Vagina (tissue), 2 donors: ENCODE data around the gene ACADS. TPM values are rescaled to one million over a fixed set of nuclear protein-coding genes. Genes with fewer than 3 reads are reported as not detected.

Experiments used
- DNase-seq, 2 donors: peaks; one replicate each; pipeline ENCODE4 v3.0.0-alpha.2; 2017; ENCODE audit errors: extremely low spot score in 2 of 2
- H3K27ac ChIP-seq: fragments of 200-600 bp; sonication (generic); one replicate; pipeline ENCODE4 v1.5.1; 2019
- H3K27me3 ChIP-seq: fragments of 200-600 bp; sonication (generic); one replicate; pipeline ENCODE4 v1.5.1; 2019
- H3K36me3 ChIP-seq, 2 donors: fragments of 200-600 bp; sonication (generic); one replicate each; pipeline ENCODE4 v1.5.1; 2017 to 2019
- H3K4me1 ChIP-seq: fragments of 200-600 bp; sonication (generic); one replicate; pipeline ENCODE4 v1.5.1; 2019
- H3K4me3 ChIP-seq, 2 donors: fragments of 200-600 bp; sonication (generic); 1 replicate in 1 of 2; 2 replicates in 1 of 2; pipeline ENCODE4 v1.5.1; 2016 to 2019
- H3K9me3 ChIP-seq: fragments of 200-600 bp; sonication (generic); one replicate; pipeline ENCODE4 v1.5.1; 2019
- POLR2A ChIP-seq, 2 donors: fragments of 450-650 bp; IDR thresholded peaks; one replicate each; pipeline ENCODE4 v1.6.1; 2017; ENCODE audit warnings: antibody characterized with exemption in 2 of 2, mild to moderate bottlenecking in 2 of 2, moderate library complexity in 2 of 2
- POLR2AphosphoS5 ChIP-seq, 2 donors: sonication (generic); formaldehyde crosslinking; IDR thresholded peaks; one replicate each; pipeline ENCODE4 v1.9.0; 2017; ENCODE audit warnings: antibody characterized with exemption in 2 of 2, mild to moderate bottlenecking in 2 of 2, low read depth in 1 of 2; ENCODE audit not compliant: insufficient read depth in 1 of 2
- intact Hi-C: fragments of 100-400 bp; cut with DNase I; formaldehyde crosslinking; loops from one replicate; pipeline ENCODE4 v1.15.1; 2023
- total RNA-seq: library from RNA; depleted of rRNA; stranded (reverse); fragments of >200 nt; gene quantifications from one replicate; pipeline ENCODE4 v1.2.3, GENCODE V29; 2016
- TF ChIP-seq, protein P1 (sequence below), 3 experiments: fragments of 450-650 bp in 2 of 3; fragments of 200-600 bp in 1 of 3; sonication (generic) in 1 of 3; IDR thresholded peaks; one replicate each; pipeline ENCODE4 v1.5.1; 2017 to 2019; ENCODE audit warnings: antibody characterized with exemption in 3 of 3, mild to moderate bottlenecking in 2 of 3, moderate library complexity in 2 of 3

Gene ACADS
- total RNA-seq, 1 donor from 2014 or later = 21.4 TPM

DNA sequence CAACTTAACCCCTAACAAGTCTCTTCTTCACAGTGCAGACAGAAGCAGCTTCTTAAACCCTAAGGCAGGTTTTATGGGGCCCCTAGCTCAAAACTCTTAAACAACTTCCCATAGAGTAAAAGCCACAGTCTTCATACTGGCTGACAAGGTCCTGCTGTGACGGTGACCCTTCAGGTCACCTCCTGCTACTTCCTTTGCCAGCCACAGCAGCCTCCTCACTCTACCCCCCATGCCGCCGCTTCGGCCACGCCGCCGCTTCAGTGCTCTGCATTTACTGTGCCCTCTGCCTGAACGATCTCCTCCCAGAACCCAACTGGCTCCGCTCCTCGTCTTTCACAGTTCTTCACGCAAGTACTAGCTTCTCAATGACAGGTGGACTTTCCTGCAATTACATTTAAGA lies 45.5 kb downstream of the ACADS start:
- DNase-seq = no peak
- Histone ChIP-seq H3K27me3 (no peaks in the 10 kb centered on the region), H3K4me1 (no peaks in the 10 kb centered on the region), H3K27ac (no peak overlapping the region), H3K36me3 (peaks cover 0 to 37% of the 10 kb centered on the region in 2 donors), H3K9me3 (no peaks in the 10 kb centered on the region), H3K4me3 (no peak overlapping the region)
- no peak for TF ChIP-seq POLR2A (IDR thresholded peaks at IDR 0.05)
- intact Hi-C loops = no loop called here

DNA sequence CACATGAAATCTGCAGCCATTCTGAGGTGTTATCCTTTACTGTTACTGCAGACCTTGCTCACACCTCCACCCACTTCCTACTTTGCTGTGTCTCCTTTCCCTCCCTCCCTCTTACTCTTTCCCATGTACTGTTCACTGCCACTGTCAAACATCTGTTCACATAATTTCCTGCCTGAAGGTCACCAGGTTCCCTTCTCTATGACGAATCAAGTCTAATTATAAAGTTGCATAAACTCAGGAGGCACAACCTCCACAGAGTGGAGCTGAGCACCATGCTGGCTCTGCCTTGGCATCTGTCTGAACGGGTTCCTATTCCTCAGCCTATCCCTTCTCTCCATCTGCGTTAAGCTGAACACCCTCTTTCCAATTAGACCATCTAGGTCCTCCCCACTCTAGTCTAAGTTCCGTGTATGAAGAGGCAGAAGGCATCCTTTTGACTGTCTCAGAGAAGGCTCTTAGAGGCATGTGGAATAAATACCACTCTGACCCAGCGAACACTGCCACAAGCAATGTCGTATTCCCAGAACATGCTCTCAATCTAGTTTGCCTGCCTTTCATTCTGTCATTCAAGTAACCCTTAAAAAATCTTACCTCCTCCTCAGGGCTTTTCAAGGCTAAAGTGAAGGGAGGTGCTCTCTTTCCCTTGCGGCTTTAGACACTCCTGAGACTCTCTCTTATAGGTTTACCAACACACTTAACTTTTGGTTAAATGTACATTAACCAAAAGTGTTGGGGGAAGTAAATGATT lies 48.7 kb downstream of the ACADS start:
- Histone ChIP-seq H3K4me3 (no peak overlapping the region), H3K36me3 (peaks cover 0 to 15% of the 10 kb centered on the region in 2 donors), H3K9me3 (no peaks in the 10 kb centered on the region), H3K27ac (no peak overlapping the region), H3K27me3 (no peaks in the 10 kb centered on the region), H3K4me1 (no peaks in the 10 kb centered on the region)
- no peak for TF ChIP-seq POLR2AphosphoS5 (IDR thresholded peaks at IDR 0.05; ENCODE audit: insufficient read depth in 1 of 2, low read depth in 1 of 2)
- TF ChIP-seq POLR2A (IDR thresholded peaks at IDR 0.05) = no peak
- TF ChIP-seq, protein P1, sequence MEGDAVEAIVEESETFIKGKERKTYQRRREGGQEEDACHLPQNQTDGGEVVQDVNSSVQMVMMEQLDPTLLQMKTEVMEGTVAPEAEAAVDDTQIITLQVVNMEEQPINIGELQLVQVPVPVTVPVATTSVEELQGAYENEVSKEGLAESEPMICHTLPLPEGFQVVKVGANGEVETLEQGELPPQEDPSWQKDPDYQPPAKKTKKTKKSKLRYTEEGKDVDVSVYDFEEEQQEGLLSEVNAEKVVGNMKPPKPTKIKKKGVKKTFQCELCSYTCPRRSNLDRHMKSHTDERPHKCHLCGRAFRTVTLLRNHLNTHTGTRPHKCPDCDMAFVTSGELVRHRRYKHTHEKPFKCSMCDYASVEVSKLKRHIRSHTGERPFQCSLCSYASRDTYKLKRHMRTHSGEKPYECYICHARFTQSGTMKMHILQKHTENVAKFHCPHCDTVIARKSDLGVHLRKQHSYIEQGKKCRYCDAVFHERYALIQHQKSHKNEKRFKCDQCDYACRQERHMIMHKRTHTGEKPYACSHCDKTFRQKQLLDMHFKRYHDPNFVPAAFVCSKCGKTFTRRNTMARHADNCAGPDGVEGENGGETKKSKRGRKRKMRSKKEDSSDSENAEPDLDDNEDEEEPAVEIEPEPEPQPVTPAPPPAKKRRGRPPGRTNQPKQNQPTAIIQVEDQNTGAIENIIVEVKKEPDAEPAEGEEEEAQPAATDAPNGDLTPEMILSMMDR (IDR thresholded peaks at IDR 0.05) = no peak
- intact Hi-C loops = no loop called here
- DNase-seq = no peak

- peaks cover 0 to 19% of the 10 kb centered on the region in 2 donors for H3K36me3 ChIP-seq
- H3K27ac ChIP-seq = no peak overlapping the region
- intact Hi-C loops = no loop called here
- no peaks in the 10 kb centered on the region for H3K4me1 ChIP-seq
- H3K9me3 ChIP-seq = no peaks in the 10 kb centered on the region
- no peaks in the 10 kb centered on the region for H3K27me3 ChIP-seq
- TF ChIP-seq POLR2AphosphoS5 (IDR thresholded peaks at IDR 0.05; ENCODE audit: insufficient read depth in 1 of 2, low read depth in 1 of 2) (no peak), POLR2A (IDR thresholded peaks at IDR 0.05) (no peak)
- TF ChIP-seq, protein P1 (IDR thresholded peaks at IDR 0.05) = no peak
- no peak overlapping the region for H3K4me3 ChIP-seq
- no peak for DNase-seq
These were observed 50.4 kb downstream of the ACADS start for GRCh38 chr12:120775862-120776552.

- H3K4me1 ChIP-seq = no peaks in the 10 kb centered on the region
- intact Hi-C loops = no loop called here
- H3K36me3 ChIP-seq = peaks cover 0 to 40% of the 10 kb centered on the region in 2 donors
- DNase-seq = no peak
- no peaks in the 10 kb centered on the region for H3K27me3 ChIP-seq
- TF ChIP-seq POLR2AphosphoS5 (IDR thresholded peaks at IDR 0.05; ENCODE audit: insufficient read depth in 1 of 2, low read depth in 1 of 2) (peak in 1 of 2 donors; percentile 85), POLR2A (IDR thresholded peaks at IDR 0.05) (no peak)
- TF ChIP-seq, protein P1 (IDR thresholded peaks at IDR 0.05) = no peak
- H3K27ac ChIP-seq = no peak overlapping the region
- no peaks in the 10 kb centered on the region for H3K9me3 ChIP-seq
- no peak overlapping the region for H3K4me3 ChIP-seq
These were observed 57.6 kb downstream of the ACADS start for GRCh38 chr12:120783197-120783596.

GRCh38 chr12:120784804-120785203 lies 59.2 kb downstream of the ACADS start:
- Histone ChIP-seq H3K9me3 (no peaks in the 10 kb centered on the region), H3K4me3 (no peak overlapping the region), H3K36me3 (peaks cover 0 to 33% of the 10 kb centered on the region in 2 donors), H3K4me1 (no peaks in the 10 kb centered on the region), H3K27ac (no peak overlapping the region), H3K27me3 (no peaks in the 10 kb centered on the region)
- DNase-seq = no peak
- no peak for TF ChIP-seq POLR2A (IDR thresholded peaks at IDR 0.05)
- no peak for TF ChIP-seq POLR2AphosphoS5 (IDR thresholded peaks at IDR 0.05; ENCODE audit: insufficient read depth in 1 of 2, low read depth in 1 of 2)
- TF ChIP-seq, protein P1 (IDR thresholded peaks at IDR 0.05) = no peak
- intact Hi-C loops = no loop called here
